Measurements from ENCODE around the gene FAM219A.
A peak's percentile ranks its signal among the peaks of the same experiment; 100 is the strongest.

The FAM219A gene

GRCh38 chr9:34399729-34400128 lies 58.6 kb downstream of the FAM219A start:
- DNase-seq = no peak

- DNase-seq = no peak
Measured at GRCh38 chr9:34398875-34399274, 59.5 kb downstream of the FAM219A start.

GRCh38 chr9:34396276-34397214 lies 61.8 kb downstream of the FAM219A start:
- no peak for DNase-seq

GRCh38 chr9:34392511-34392910 lies 65.9 kb downstream of the FAM219A start:
- no peak for DNase-seq

GRCh38 chr9:34387239-34387638 lies 71.1 kb downstream of the FAM219A start:
- DNase-seq = no peak

GRCh38 chr9:34386656-34387055 lies 71.7 kb downstream of the FAM219A start:
- DNase-seq = no peak

- no peak for DNase-seq
Measured at GRCh38 chr9:34385561-34386230, 72.7 kb downstream of the FAM219A start.

- DNase-seq = peak; percentile 14
Measured at GRCh38 chr9:34384368-34385165, 73.8 kb downstream of the FAM219A start.

GRCh38 chr9:34383904-34384303 lies 74.5 kb downstream of the FAM219A start:
- no peak for DNase-seq

GRCh38 chr9:34382879-34383278 lies 75.5 kb downstream of the FAM219A start:
- no peak for DNase-seq

- DNase-seq = no peak
Measured at GRCh38 chr9:34382054-34382453, 76.3 kb downstream of the FAM219A start.

GRCh38 chr9:34381323-34381722 lies 77.0 kb downstream of the FAM219A start:
- no peak for DNase-seq

GRCh38 chr9:34380511-34381315 lies 77.7 kb downstream of the FAM219A start:
- DNase-seq = peak; percentile 76

- no peak for DNase-seq
Measured at GRCh38 chr9:34380034-34380510, 78.3 kb downstream of the FAM219A start.

- peak; percentile 82 for DNase-seq
Measured at GRCh38 chr9:34379334-34380033, 78.9 kb downstream of the FAM219A start.

- no peak for DNase-seq
Measured at GRCh38 chr9:34378376-34379060, 79.9 kb downstream of the FAM219A start.

- peak; percentile 46 for DNase-seq
Measured at GRCh38 chr9:34377404-34377746, 81.0 kb downstream of the FAM219A start.

- DNase-seq = peak; percentile 94
Measured at GRCh38 chr9:34376596-34377403, 81.6 kb downstream of the FAM219A start, which contains the start of gene MYORG. MYORG (minus strand) TSS chr9:34376898; CDS start chr9:34372943, 3,955 bp downstream.

GRCh38 chr9:34375901-34376595 lies 82.3 kb downstream of the FAM219A start:
- DNase-seq = peak; percentile 13

All from MV-4-11 (cell line).